Small intestine (tissue), 7 donors: ENCODE measurements around the gene VTI1A. TPM values are rescaled to one million over a fixed set of nuclear protein-coding genes. Genes with fewer than 3 reads are reported as not detected.
A peak's percentile ranks its signal among the peaks of the same experiment; 100 is the strongest.

Experiments
- DNase-seq, 2 donors: peaks; one replicate each; pipeline versions ENCODE4 v3.0.0 to v3.0.0-alpha.2; 2013
- FAIRE-seq: peaks from 2 replicates; lab custom pipeline; 2012; peaks lifted over from hg19 to GRCh38; lab: Jason Lieb, UNC
- H3K27ac ChIP-seq, 3 donors: one replicate each; pipeline ENCODE4 v1.5.1; 2013; ENCODE audit warnings: low read length in 2 of 3, mild to moderate bottlenecking in 2 of 3, control low read depth in 1 of 3, inconsistent platforms in 1 of 3, low read depth in 1 of 3, moderate library complexity in 1 of 3
- H3K27me3 ChIP-seq, 3 donors: one replicate each; pipeline ENCODE4 v1.6.1; 2013; ENCODE audit warnings: low read length in 3 of 3, inconsistent platforms in 1 of 3; ENCODE audit not compliant: control insufficient read depth in 3 of 3, insufficient read depth in 3 of 3
- H3K36me3 ChIP-seq, 3 donors: one replicate each; pipeline ENCODE4 v1.6.1; 2013; ENCODE audit warnings: low read length in 3 of 3, inconsistent platforms in 1 of 3, low read depth in 1 of 3, mild to moderate bottlenecking in 1 of 3, moderate library complexity in 1 of 3; ENCODE audit not compliant: control insufficient read depth in 3 of 3, insufficient read depth in 2 of 3
- H3K4me1 ChIP-seq, 3 donors: one replicate each; pipeline ENCODE4 v1.6.1; 2013; ENCODE audit warnings: low read length in 2 of 3, inconsistent platforms in 1 of 3, low read depth in 1 of 3, mild to moderate bottlenecking in 1 of 3, moderate library complexity in 1 of 3; ENCODE audit not compliant: control insufficient read depth in 3 of 3, insufficient read depth in 2 of 3
- H3K4me3 ChIP-seq, 3 donors: one replicate each; pipeline ENCODE4 v1.5.1; 2013; ENCODE audit warnings: low read length in 3 of 3, control low read depth in 1 of 3, inconsistent platforms in 1 of 3, low read depth in 1 of 3, mild to moderate bottlenecking in 1 of 3, moderate library complexity in 1 of 3
- H3K9me3 ChIP-seq, 2 donors: one replicate each; pipeline ENCODE4 v1.6.1; 2013; ENCODE audit warnings: low read depth in 1 of 2, low read length in 1 of 2; ENCODE audit not compliant: control insufficient read depth in 2 of 2, insufficient read depth in 1 of 2
- WGBS, 3 donors: extraction: QIAGEN DNeasy Blood & Tissue Kit; methylation state at CpG; one replicate each; pipeline ENCODE4 v1.1.7; 2013; 5-methylcytosine and 5-hydroxymethylcytosine counted together
- polyA plus RNA-seq, 4 donors: library from polyadenylated mRNA; stranded (reverse) in 3 of 4; unstranded in 1 of 4; fragments of 200-250 nt in 3 of 4; fragments of 120-200 nt in 1 of 4; gene quantifications; one replicate each; pipeline versions ENCODE4 v1.2.1 to v1.2.3, GENCODE V29; 2013
- donor health status: healthy with polysubstance abuse.
- donor health status: control.
- donor health status: control.
- donor health status: Bipolar disorder and iron deficiency.
- donor health status: healthy.

VTI1A gene
- polyA plus RNA-seq, 4 donors = 13.8 to 16.8 (median 16.0) TPM

DNA sequence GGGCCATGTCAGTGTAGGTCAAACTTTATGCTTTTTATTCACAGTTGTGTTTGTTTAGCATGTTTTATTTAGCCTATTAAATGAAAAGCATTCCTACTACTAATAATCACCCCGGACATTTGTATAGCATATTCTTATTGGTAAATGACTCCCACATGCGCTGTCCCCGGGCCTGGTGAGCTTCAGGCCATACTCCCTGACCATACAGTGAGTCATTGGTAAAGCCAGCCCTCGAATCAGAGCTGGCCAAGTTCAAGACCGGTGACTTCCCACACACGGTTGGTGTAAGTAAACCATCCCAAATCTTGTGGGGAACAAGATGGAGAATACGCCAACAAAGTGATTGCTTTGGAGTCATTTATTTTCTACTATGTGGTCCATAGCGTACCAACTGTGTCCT lies 264.4 kb downstream of the VTI1A start:
- FAIRE-seq (no peak), DNase-seq (no peak)
- H3K36me3 ChIP-seq = no peaks in the 10 kb centered on the region
- 91 to 97% (median 95%) methylated on average over 8 of the region's 8 CpGs for WGBS, 3 donors
- H3K9me3 ChIP-seq = no peaks in the 10 kb centered on the region
- H3K27ac ChIP-seq = no peak overlapping the region
- no peaks in the 10 kb centered on the region for H3K27me3 ChIP-seq
- no peak overlapping the region for H3K4me3 ChIP-seq
- H3K4me1 ChIP-seq = no peaks in the 10 kb centered on the region

DNA sequence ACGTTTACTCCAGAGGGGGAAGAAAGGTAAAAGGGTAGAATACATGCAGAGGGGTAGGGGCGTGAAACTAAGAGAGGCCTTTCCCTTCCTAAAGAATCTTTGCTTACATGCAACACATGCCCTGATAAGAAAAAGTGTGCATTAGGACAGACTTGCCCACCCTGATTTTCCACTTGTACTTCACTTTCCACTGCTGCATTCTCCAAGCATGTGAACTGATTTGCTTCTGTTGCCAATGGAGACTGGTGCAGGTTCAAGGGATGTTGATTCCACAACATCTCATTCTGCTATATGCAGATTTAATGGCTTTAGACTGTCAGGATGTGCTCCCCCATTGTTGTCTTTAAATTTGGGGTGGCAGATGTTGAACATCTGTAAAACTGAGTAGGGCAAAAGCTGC lies 265.5 kb downstream of the VTI1A start:
- no peaks in the 10 kb centered on the region for H3K9me3 ChIP-seq
- DNase-seq (no peak), FAIRE-seq (no peak)
- peaks cover 0 to 4% (median 0%) of the 10 kb centered on the region in 3 donors for H3K4me1 ChIP-seq
- WGBS, 3 donors = 52 to 69% (median 63%) methylated on average over 2 of the region's 2 CpGs
- H3K36me3 ChIP-seq = no peaks in the 10 kb centered on the region
- no peak overlapping the region for H3K27ac ChIP-seq
- H3K4me3 ChIP-seq = no peak overlapping the region
- no peaks in the 10 kb centered on the region for H3K27me3 ChIP-seq

DNA sequence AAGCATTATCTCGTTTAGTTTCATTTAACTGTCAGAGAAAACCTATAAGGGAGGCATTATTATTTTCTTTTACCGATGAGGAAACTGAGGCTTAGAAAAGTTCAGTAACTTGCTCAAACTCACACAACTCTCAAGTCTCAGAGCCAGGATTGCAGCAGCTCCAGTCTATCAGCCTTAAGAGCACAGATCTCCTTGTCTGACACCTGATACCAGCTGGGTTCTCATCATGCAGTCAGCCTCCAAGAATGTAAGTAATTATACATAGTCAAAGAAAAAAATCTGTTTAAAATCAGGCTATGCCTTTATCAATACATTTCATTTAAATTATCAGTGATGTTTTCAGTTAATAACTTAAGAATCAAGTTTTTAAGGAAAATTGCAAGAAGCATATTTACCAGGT lies 266.4 kb downstream of the VTI1A start:
- Histone ChIP-seq H3K9me3 (no peaks in the 10 kb centered on the region), H3K4me1 (peaks cover 0 to 4% (median 0%) of the 10 kb centered on the region in 3 donors), H3K36me3 (no peaks in the 10 kb centered on the region), H3K27me3 (no peaks in the 10 kb centered on the region), H3K27ac (no peak overlapping the region), H3K4me3 (no peak overlapping the region)
- DNase-seq (no peak), FAIRE-seq (no peak)
- 95 to 96% (median 95%) methylated on average over 2 of the region's 2 CpGs for WGBS, 3 donors

DNA sequence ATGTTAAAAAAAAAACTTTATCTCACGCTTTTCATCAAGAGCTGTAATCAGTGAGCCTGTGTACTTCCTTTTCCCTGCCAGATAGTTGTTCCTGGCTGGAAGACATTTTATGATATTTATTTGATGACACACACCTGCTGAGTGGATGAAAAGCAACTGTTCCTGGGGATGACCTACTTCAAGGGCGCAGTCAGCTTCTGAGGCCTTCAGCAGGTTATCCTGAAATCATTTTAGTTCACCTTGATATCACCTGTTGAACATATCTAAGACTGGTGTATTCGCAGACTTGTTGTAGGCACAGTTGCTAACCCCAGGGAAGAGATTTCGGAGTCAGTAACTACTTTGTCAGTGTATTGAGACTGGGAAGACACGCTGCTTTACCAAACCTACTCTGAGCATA lies 268.6 kb downstream of the VTI1A start:
- 54 to 80% (median 68%) methylated on average over 5 of the region's 5 CpGs for WGBS, 3 donors
- no peak overlapping the region for H3K4me3 ChIP-seq
- H3K4me1 ChIP-seq = peaks cover 0 to 4% (median 0%) of the 10 kb centered on the region in 3 donors
- H3K9me3 ChIP-seq = no peaks in the 10 kb centered on the region
- no peak overlapping the region for H3K27ac ChIP-seq
- no peaks in the 10 kb centered on the region for H3K27me3 ChIP-seq
- FAIRE-seq = no peak
- no peaks in the 10 kb centered on the region for H3K36me3 ChIP-seq
- DNase-seq = peak; percentile 33 to 54

DNA sequence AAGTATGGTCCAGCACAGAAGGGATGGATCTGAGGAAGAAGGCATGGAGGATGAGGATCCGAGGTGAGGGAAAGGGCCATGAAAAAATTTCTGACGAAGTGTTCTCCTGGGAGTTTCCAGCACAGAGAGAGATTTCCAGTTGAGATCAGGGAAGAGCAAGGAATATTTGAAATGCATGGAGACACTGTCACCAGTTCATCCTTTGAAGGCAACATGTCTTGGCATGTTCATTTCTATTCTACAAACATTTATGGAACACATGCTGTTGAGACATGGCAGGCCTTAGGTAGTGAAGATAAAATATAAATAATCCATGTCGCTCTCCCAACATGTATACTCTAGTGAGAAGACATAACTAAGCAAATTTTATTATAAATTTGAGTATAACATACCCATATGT lies 269.1 kb downstream of the VTI1A start:
- WGBS, 3 donors = 96 to 99% (median 97%) methylated on average over 3 of the region's 3 CpGs
- Histone ChIP-seq H3K36me3 (no peaks in the 10 kb centered on the region), H3K4me3 (no peak overlapping the region), H3K9me3 (no peaks in the 10 kb centered on the region), H3K27me3 (no peaks in the 10 kb centered on the region), H3K27ac (no peak overlapping the region), H3K4me1 (peaks cover 0 to 4% (median 0%) of the 10 kb centered on the region in 3 donors)
- FAIRE-seq (no peak), DNase-seq (no peak)

DNA sequence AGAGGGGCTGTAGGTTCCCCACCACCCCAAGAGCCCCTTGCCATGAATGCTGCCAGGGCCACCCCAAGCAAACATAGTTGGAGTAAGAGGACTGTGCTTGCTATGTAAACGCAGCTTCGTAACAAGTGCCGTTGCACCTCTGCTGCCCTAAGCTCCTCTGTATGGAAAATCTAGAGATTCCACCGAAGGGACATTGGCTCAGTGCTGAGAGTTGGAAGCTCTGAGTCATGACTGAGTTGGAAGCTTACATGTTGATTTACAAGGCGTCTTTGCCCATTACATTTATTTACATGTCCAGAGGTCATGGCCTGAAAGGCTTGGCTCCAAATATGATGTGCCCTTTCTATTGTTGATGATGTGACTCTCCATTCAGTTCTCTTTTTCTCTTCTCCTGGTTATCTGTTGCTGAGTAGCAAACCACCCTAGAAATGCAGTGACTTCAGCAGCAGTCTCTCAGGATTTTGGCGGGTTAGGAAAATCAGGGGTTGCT lies 270.0 kb downstream of the VTI1A start:
- no peaks in the 10 kb centered on the region for H3K9me3 ChIP-seq
- FAIRE-seq (no peak), DNase-seq (peak; percentile 14 to 41)
- H3K27me3 ChIP-seq = no peaks in the 10 kb centered on the region
- H3K4me3 ChIP-seq = no peak overlapping the region
- no peaks in the 10 kb centered on the region for H3K36me3 ChIP-seq
- H3K4me1 ChIP-seq = peaks cover 0 to 4% (median 0%) of the 10 kb centered on the region in 3 donors
- 56 to 79% (median 74%) methylated on average over 6 of the region's 6 CpGs for WGBS, 3 donors
- H3K27ac ChIP-seq = no peak overlapping the region

DNA sequence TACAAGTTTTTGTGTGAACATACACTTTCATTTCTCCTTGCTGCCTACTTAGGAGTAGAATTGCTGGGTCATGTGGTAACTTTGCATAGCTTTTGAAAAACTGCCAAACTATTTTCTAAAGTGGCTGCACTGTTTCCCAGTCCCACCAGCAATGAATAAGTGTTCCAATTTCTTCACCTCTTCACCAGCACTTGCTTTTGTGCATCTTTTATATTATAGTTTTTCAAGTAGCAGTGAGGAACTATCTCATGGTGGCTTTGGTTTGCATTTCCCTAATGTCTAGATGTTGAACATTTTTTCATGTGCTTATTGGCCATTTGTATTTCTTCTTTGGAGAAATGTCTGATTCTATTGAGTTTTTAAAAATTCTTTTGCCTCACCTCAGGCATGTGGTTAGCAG lies 273.2 kb downstream of the VTI1A start:
- DNase-seq = no peak
- no peak for FAIRE-seq

DNA sequence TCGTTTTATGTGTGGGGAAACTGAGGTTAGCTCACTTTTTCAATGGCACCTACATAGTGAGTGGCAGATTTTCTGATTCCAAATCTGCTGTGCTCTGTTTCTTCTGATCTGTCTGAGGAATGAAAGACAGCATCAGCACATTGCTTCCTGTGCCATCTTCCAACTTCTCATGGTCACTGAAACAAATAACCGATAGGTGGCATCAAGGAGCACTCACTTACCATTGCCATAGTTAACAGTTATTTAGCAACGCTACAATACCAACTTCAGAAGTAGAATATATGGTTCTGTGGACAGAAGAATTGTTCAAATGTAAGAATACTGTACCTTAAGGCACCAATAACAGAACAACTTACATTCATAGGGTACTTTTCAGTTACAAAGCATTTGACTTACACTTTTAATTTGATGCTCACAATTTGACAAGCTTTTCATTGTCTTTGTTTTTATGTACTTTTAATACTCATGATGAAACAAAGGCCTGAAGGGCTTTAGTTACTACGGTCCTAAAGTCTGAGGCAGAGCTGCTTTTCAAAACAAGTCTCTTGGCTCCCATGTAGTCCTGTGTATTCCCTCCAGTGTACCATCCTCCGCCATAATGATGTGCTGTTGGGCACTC lies 274.2 kb downstream of the VTI1A start:
- DNase-seq (peak; percentile 66 to 69), FAIRE-seq (peak; percentile 26)
- H3K27me3 ChIP-seq = no peaks in the 10 kb centered on the region
- H3K27ac ChIP-seq = no peak overlapping the region
- H3K4me3 ChIP-seq = no peak overlapping the region
- 47 to 67% (median 55%) methylated on average over 5 of the region's 5 CpGs for WGBS, 3 donors
- H3K36me3 ChIP-seq = no peaks in the 10 kb centered on the region
- H3K4me1 ChIP-seq = peaks cover 0 to 4% (median 0%) of the 10 kb centered on the region in 3 donors
- no peaks in the 10 kb centered on the region for H3K9me3 ChIP-seq

More for the DNA sequence above, 273.2 kb downstream of the VTI1A start:
- no peaks in the 10 kb centered on the region for H3K36me3 ChIP-seq
- no peak overlapping the region for H3K4me3 ChIP-seq
- no peak overlapping the region for H3K27ac ChIP-seq
- H3K4me1 ChIP-seq = peaks cover 0 to 4% (median 0%) of the 10 kb centered on the region in 3 donors
- no peaks in the 10 kb centered on the region for H3K9me3 ChIP-seq
- H3K27me3 ChIP-seq = no peaks in the 10 kb centered on the region

DNA sequence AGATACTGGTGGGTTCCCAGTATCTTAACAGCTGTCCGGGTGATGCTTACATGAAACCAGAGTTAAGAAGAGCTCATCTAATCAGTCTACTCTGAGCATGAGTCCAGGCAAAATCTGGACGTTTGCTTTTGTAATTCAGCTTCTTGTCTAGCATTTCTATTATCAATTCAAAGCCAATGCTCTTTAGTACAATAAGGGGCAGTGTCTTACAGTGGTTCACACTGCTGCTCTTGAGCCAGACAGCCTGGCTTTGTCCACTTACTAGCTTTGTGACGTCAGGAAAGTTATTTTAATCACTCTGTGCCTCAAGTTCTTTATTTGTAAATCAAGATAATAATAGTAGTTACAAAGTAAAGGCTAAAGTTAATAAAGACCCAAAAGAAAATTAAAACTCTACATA lies 275.7 kb downstream of the VTI1A start:
- Histone ChIP-seq H3K4me3 (no peak overlapping the region), H3K27me3 (no peaks in the 10 kb centered on the region), H3K36me3 (no peaks in the 10 kb centered on the region), H3K9me3 (no peaks in the 10 kb centered on the region), H3K27ac (no peak overlapping the region), H3K4me1 (peaks cover 0 to 4% (median under 1%) of the 10 kb centered on the region in 3 donors)
- no peak for FAIRE-seq
- 76 to 82% (median 76%) methylated on average over 3 of the region's 3 CpGs for WGBS, 3 donors
- no peak for DNase-seq
